NCI-H1694 treated with DMSO at 0.1 percent for 48 hours (cell line): ENCODE measurements around the gene ADD2.
A peak's percentile ranks its signal among the peaks of the same experiment; 100 is the strongest.

Source experiments
- DNase-seq: peaks from one replicate; lab custom pipeline; 2025; lab: John Stamatoyannopoulos, UW

The ADD2 gene

DNA sequence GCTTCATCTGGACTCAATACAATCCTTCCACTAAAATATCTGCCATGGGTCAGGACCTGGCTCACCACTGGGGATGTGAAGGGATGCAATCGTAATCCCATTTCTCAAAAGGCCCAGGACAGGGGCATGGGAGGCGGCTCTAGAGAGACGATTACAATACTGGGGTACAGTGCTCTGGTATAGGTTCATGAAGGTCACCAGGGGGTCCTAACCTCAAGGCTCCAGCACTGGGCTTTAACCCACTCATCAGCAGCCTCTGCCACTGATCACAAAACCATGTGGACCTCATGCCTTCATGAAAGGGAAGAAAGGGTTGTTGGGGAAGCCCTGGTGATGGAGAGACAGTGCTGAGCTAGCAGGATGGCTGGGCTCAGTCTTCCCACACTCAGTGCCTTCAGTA lies 48.8 kb downstream of the ADD2 start:
- no peak for DNase-seq

DNA sequence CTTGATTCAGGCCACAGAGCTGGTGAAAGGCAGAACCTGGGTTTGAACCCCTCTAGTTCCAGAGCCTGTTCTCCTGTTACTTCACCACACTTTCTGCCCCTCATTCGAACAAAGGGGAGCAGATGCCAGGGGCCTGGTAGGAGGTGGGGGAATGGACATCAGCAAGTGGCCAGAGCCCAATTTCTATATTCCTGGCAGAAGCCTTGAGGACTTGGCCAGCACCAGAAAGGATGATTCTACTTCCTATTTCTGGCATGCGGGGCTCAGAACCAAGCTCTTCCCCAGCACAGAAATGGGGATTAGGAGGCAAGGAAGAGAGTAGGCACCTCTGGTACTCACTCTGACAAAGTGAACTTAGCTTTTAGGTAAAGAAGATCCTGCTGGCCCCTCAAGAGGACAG lies 49.3 kb downstream of the ADD2 start:
- DNase-seq: no peak

- no peak for DNase-seq
Observed at GRCh38 chr2:70718241-70718640, 49.8 kb downstream of the ADD2 start.

DNA sequence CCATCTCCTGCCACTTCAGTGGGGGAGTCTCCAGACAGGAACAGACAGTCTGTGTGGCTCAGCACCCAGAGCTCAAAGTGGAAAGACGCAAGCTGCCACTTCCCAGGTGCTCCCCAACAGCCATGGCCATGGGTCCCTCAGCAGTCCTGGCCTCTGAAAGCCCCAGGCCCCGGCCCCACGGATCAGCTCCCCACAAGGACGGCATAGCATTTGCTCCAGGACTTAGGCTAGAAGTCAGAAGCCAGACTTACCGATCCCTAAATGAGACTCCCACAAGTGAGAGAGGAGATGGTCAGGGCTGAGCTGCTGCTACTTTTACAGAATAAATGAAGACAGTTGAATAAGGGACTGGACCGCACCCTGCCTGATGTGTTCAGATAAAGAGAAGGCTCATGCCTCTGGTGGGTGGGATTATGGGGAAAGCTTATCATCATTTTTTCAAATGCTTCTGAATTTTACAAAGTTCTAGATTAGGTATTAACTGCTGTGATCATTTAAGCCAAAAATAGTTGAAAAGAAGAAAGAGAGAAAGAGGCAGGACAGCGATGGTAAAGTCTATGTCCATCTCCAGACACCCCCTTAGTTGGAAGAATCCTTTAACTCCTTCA lies 50.5 kb downstream of the ADD2 start:
- no peak for DNase-seq

DNA sequence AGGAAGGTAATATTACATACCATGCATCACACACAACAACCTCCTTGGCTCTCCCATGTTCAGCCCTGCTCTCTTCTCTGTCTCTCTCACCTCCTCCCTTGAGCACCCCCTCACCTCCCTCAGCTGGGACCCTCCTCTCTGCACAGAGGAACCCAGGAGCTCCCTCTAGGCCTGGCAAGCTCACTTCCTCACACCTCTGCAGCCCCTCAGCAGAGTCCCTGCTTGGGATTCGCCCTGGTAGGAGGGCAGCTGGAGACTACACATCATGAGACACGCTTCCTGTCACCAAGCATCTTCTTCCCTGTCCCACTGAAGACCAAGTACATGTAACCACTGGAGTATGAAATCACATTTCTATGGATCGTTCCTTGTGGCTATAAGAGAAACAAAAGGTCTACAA lies 51.0 kb downstream of the ADD2 start:
- no peak for DNase-seq

DNA sequence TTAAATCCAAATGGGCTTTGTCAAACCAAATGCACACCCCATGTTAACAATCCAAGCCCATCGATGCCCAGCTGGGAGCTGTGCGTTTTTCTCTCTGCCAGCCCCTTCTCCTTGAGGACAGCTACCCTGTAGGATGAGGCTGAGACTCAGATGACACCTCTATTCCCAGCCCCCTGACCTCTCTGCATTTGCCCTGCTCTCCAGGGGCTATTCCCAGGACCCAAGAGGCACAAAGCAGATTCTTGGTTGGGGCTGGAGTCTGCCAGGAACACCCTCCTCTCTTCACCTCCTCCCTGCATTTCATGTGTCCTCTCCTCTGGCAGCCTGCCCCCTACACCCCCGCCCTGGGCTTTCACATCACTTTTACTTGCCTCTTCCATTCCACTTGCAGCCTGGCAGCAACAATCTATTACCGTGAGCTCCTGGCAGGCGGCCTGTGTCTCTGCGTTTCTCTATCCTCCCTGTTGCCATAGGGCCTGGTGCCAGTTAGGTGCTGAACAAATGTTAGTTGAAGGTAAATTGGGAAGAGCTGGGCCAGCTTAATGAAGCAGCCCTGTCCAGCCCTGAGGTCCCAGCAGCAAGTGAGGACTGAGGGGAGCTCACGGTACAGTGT lies 51.8 kb downstream of the ADD2 start:
- DNase-seq: peak; percentile 58

DNA sequence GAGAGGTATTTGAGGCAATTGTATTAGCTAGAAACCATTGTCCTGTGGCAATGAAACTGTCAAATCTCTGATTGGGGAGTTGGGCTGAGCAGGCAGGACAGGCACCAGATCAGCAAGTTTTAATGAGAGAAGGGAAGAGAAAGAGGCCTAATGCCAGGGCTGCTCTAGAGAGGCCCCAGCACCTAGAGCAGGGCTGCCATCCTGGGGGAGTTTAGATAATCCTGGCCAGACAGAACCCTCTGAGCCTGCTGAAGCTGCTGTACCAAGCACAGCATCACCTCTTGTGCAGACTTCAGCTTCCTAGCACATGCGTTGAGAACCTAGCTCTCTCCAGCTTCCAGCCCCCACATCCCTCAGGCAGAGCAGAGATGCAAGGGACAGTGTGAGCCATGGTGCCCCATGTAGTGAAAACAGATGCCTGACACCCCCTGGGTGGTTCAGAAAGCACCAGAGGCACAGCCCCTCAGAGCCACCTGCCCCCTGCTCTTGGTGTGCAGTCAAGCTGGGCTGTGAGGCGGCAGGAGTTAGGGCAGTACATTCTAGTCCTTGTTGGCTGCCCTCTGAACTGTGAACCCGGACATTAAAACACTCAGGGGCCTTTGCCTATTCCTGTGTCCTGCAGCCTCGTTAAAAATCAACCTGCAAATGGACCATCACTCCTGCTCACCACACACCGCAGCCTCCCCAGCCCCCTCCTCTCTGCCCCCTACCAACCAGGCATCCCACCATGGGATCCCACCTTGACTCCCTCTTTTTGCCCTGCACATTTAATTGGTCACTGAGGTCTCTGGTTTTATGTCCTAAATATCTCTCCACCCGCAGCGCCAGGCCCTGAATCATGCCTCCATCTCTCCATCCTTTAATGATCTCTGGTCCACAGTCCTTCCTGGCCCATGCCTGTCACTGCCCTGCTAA lies 52.7 kb downstream of the ADD2 start:
- DNase-seq: no peak

DNA sequence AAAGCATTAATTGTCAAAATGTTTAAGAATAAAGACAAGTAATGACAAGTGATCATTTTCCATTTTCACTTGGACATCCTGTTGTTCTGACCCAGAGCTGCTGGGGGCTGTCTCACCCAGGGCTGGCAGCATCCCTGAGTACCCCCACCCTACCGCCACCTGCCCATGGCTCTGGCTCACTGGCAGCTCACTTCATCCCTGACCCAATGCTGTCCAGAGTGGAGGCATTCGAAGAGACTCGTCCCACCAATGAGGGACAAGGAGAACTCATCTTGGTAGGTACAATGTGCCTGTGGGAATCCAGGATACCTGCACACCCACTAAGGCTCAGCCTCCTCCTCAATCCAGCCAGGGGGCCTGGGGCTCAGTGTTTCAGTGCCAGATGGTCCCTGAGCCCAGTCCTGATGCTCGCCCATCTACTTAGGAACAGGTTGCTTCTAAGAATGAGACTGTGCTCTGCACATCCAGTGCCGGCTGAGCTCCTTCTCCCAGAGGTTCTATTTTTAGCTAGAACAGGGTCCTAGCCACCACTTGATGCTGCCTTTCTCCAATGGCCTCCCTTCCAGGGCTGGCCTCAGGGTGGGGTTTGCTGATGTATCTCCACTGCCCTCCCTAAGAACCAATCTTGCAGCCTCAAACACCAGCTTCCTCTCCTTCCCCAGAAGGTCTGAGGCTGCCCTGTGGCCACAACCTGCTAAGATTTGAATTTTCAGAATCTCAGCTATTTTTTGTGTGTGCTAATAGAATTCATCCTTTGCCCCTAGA lies 53.7 kb downstream of the ADD2 start:
- DNase-seq: no peak

GRCh38 chr2:70712916-70713315 lies 55.1 kb downstream of the ADD2 start:
- no peak for DNase-seq

GRCh38 chr2:70711191-70711590 lies 56.8 kb downstream of the ADD2 start:
- DNase-seq: no peak

- DNase-seq: no peak
Observed at GRCh38 chr2:70710038-70710690, 57.8 kb downstream of the ADD2 start.

- no peak for DNase-seq
Observed at GRCh38 chr2:70709275-70710037, 58.5 kb downstream of the ADD2 start.

DNA sequence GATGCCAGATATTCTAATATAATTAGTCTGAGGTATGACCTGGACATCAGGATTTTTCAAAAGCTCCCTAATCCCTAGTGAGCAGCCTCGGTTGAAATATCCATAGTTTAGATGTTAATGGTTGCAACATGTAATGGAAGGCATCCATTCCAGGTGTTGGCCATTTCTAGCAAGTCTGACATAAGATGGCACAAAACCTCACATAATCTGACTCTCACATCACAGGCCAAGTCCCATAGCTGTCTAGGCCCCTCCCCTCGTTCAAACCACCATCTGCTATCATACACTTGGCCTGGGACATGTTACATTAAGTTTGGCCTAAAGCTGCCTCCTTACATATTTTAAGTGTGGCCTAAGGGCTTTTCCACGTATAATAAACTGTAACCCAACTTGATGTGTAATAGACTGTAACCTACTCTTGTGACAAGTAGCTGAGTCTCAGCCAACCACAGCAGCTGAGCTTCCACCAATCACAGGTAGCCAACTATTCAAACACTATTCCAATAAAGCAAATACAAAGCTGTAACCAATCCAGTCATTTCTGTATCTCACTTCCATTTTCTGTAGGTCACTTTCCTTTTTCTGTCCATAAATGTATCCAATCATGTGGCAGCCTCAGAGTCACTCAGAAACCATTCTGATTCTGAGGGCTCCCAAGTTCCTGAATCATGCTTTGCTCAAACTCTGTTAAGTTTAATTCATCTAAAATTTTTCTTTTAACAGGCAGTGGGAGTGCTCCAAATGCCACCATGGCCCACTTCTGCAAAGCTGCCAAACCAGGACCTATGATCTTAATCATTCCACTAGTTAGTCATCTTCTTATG lies 59.4 kb downstream of the ADD2 start:
- DNase-seq: no peak

DNA sequence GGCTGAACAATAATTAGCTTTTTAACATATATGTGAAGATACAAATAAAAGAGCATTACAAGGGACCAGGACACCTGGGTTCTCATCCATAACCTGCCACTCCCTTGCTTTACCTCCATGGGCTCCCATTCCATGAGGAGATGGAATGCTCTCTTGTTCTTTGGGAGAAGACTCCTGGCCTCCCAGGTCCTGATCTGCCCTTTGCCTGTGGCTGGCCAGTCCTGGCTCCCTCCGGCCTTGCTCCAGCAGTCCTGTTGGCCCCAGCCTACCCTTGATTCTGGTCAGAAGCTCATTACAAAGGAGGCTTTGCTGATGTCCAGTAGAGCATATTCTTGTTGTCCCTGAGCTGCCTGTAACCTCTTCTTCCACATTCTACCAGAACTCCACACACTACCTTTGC lies 60.3 kb downstream of the ADD2 start:
- no peak for DNase-seq

DNA sequence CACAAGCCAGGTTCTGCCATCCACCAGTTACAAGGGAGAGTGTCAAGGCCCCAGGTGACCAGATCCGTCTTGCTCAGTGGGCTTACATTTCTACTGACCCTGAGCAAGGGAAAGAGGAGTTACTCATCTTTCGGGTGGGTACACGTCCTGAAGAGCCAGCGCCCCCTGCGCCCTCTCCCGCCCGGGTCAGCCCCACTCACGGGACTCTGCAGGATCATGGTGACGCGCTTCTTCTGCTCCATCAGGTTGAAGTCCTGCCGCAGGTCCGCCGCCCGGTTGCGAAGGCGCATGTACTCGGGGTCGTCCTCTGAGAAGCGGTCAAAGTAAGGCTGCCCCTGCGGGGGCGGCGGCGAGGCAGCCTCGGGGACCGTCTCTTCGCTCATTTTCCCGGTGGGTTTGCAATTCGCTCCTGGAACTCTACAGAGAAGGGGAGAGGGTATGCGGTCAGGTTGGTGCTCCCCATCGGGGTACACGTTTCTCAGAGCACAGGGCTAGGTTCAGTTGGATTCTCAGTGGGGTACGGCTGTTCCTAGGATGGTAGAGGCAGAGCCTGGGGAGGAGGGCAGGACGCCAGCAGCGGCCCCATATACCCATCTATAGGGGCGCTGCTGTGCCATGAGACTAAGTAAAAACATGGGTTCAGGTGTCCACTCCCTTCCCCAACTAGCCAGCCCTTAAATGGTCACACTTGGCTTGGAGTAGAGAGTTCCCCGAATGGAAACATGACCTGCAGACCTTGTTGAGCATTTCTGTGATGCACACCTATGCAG lies 61.8 kb downstream of the ADD2 start:
- DNase-seq: no peak

DNA sequence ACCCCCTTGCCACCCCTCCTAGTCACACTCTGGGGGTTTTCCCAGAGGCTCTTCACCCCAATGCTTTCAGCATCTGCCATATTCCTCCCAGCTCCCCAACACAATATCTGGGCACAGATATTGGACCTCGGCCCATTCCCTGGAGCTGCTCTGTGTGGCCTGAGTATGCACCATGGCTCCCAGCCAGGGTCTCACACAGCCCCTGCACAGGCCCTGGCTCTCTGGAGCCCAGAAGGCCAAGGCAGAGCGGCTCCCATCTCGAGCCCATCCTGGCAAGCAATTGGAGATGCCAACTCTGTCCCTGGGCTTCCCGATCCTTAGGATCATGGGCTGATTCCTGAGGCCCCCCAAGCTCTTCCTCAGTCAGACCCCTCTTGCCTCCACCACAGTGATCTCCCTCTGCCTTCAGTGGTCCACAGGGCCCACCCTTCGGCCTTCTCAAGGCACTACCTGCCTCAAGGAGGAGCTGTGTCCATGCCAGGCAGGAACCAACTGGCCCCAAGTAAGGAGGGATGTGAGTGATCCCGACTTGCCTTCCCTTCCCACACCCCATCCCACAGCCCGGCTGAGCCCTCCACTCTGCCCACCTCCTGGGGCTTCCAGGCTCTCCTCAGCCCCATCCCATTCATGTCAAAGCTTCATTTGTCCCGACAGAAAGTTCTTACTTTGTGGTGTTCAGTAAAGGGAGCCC lies 62.7 kb downstream of the ADD2 start:
- DNase-seq: no peak

DNA sequence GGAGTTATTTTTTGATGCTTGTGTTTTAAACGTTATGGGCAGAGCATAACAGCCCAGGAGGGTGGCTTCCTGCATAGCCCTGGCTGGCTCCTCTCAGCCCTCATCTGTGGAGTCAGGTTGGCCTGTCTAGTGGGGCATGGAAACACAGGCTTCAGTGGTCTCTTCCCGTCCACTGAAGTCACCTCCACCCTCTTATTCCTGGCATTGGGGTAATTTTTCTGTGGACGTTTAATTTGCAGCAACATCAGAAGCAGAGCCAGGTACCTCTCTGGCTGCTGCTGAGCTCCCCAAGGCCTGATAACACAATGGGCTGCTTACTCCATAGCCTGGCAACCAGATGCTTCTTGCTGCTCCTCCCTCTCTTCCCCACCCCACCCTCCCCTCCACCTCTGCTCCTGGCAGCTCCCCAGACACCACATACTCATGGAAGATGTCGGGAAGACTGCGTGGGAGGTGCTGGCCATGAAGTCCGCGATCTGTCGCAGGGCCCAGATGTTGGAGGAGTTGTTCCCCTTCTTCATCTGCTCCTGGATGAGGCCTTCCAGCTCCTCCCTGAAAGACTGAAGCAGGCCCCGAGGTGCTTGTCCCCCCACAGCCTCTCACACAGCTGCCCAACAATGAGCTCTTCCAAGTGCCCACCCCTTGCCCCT lies 64.0 kb downstream of the ADD2 start:
- no peak for DNase-seq

GRCh38 chr2:70702711-70703395 lies 65.1 kb downstream of the ADD2 start:
- no peak for DNase-seq
